Skeletal muscle tissue (tissue), 4 donors: ENCODE data around the gene CCDC60. TPM values are rescaled to one million over a fixed set of nuclear protein-coding genes. Genes with fewer than 3 reads are reported as not detected.

Experiments
- H3K27ac ChIP-seq: one replicate; pipeline ENCODE4 v1.7.0; 2013; ENCODE audit warnings: mild to moderate bottlenecking, low read depth, low read length, inconsistent platforms
- H3K27me3 ChIP-seq, 3 donors: one replicate each; pipeline ENCODE4 v1.7.0; 2013; ENCODE audit warnings: low read length in 3 of 3; ENCODE audit not compliant: control insufficient read depth in 3 of 3, insufficient read depth in 3 of 3
- H3K36me3 ChIP-seq, 3 donors: one replicate each; pipeline ENCODE4 v1.7.0; 2013; ENCODE audit warnings: low read length in 3 of 3; ENCODE audit not compliant: control insufficient read depth in 3 of 3, insufficient read depth in 3 of 3
- H3K4me1 ChIP-seq, 3 donors: one replicate each; pipeline ENCODE4 v1.7.0; 2013; ENCODE audit warnings: low read length in 3 of 3, mild to moderate bottlenecking in 3 of 3; ENCODE audit not compliant: control insufficient read depth in 3 of 3, insufficient read depth in 3 of 3
- H3K4me3 ChIP-seq, 3 donors: one replicate each; pipeline ENCODE4 v1.7.0; 2013; ENCODE audit warnings: low read length in 3 of 3
- H3K9ac ChIP-seq, 3 donors: one replicate each; pipeline ENCODE4 v1.7.0; 2013; ENCODE audit warnings: low read length in 3 of 3, mild to moderate bottlenecking in 3 of 3, moderate library complexity in 2 of 3, low read depth in 1 of 3
- H3K9me3 ChIP-seq, 3 donors: one replicate each; pipeline ENCODE4 v1.7.0; 2013; ENCODE audit warnings: low read length in 3 of 3; ENCODE audit not compliant: control insufficient read depth in 3 of 3
- total RNA-seq: library from RNA; depleted of rRNA; stranded (reverse); fragments of >200 nt; gene quantifications from one replicate; pipeline ENCODE4 v1.2.3, GENCODE V29; 2014
- donor health status: Osteomylitis.

CCDC60 gene
- total RNA-seq: not detected

DNA sequence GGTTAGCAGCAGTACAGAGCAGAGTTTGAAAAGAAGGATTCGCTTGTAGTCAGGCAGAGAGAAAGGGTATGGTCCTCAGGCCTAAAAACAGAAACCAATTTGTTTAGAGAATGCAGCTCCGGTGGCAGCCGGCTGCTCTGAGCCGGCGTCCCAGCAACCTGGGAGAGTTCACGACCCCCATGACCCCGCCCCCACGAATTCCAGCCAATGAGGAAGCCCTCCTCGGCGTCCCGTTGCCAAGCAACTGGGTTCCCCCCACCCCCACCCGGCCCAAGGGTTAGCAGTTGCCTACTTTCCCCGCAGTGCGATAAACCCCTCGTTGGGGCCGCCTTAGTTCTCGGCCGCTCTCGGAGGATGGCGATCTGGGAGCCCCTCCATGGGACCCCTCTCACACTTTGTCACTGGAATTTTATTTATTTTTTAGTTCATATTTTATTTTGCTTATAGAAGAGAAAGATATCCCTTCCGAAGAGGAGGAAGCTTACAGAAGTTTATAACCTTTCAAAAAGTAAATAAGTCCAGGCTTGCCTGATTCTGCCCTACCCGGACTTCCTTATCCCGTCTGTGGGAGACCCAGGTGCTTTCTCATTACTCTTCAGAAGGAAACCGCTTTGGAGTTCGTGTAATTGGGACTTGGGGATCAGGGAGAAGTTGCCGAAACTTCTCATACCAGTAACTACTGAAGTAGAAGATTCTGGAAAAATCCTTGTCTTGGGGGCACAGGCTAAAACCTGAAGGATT, at the start of gene CCDC60:
Gene CCDC60, plus strand, starts transcription at position 300 of the 741 bp plus-strand sequence. CDS start 448 bp downstream, outside the sequence.
- Histone ChIP-seq H3K27ac (no peak within 1 kb of the TSS), H3K9ac (no peak within 1 kb of the TSS), H3K9me3 (no peaks in the 10 kb centered on the region), H3K27me3 (peaks cover 15 to 24% (median 24%) of the 10 kb centered on the region in 3 donors), H3K4me3 (no peak within 1 kb of the TSS), H3K36me3 (no peaks in the 10 kb centered on the region), H3K4me1 (no peaks in the 10 kb centered on the region)

- Histone ChIP-seq H3K9me3 (peaks cover 0 to 3% (median 0%) of the 10 kb centered on the region in 3 donors), H3K9ac (no peak overlapping the region), H3K4me3 (no peak overlapping the region)
These were observed 46.0 kb upstream of the CCDC60 start for GRCh38 chr12:119288576-119288975.

DNA sequence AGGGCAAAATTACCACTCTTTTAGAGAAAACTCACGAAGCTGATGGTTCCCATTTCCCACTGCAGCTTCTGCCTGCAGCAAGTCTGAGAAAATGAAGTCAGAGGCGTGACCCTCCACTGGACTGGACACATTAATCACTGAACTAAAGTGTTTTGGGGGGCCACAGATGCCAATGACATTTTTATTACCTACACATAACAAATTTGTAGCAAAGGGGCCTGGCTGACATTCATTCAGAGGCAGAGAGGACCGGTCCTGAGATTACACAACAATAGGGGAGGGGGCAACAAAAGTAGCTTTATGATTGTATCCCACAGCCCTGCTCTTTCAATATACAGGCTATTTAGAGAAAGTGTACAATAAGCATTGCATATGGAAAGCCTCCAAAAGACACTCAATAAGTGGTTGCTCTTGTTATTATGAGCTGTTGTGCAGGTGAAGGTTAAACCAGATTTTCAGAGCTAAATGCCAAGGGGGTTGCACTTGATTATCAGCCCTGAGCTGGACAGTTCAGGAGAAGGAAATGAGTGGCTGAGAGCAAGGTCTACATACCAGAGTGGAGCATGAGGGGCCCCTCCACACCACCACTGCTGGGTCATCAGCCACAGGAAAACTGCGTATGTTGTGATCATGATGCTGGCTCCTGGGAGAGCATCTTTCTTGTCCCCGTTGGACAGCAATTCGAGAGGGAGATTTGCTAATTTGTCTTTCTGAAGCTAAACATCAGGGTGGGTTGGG, 41.5 kb upstream of the CCDC60 start:
- H3K27me3 ChIP-seq: peaks cover 26 to 32% (median 27%) of the 10 kb centered on the region in 3 donors
- H3K4me1 ChIP-seq: no peaks in the 10 kb centered on the region

More at GRCh38 chr12:119288576-119288975, 46.0 kb upstream of the CCDC60 start:
- H3K36me3 ChIP-seq: no peaks in the 10 kb centered on the region
- peaks cover 4 to 18% (median 10%) of the 10 kb centered on the region in 3 donors for H3K27me3 ChIP-seq
- H3K4me1 ChIP-seq: no peaks in the 10 kb centered on the region
- H3K27ac ChIP-seq: no peak overlapping the region

GRCh38 chr12:119294211-119294610, 40.3 kb upstream of the CCDC60 start:
- Histone ChIP-seq H3K4me1 (no peaks in the 10 kb centered on the region), H3K27me3 (peaks cover 19 to 25% (median 22%) of the 10 kb centered on the region in 3 donors), H3K36me3 (no peaks in the 10 kb centered on the region), H3K27ac (no peak overlapping the region), H3K9me3 (no peaks in the 10 kb centered on the region), H3K4me3 (no peak overlapping the region), H3K9ac (no peak overlapping the region)

More for the DNA sequence above, 41.5 kb upstream of the CCDC60 start:
- Histone ChIP-seq H3K36me3 (no peaks in the 10 kb centered on the region), H3K9ac (no peak overlapping the region), H3K4me3 (no peak overlapping the region), H3K27ac (no peak overlapping the region), H3K9me3 (no peaks in the 10 kb centered on the region)

DNA sequence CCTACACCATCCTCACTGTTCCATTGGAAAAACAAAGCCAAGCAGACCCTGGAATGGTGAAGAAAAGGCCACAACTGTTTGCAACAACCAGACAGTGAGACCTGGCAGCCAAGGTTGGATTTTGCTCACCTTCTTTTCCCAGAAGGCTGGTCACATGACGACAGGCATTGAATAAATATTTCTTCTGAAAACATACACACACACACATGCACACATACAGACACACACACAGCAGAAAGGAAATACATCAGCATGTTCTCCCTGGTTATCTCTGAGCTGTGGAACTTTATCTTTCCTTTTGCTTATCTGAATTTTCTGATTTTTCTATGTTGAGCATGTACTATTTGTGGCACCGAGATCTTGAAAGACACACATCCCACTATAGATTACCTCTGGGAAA, 38.0 kb upstream of the CCDC60 start:
- no peaks in the 10 kb centered on the region for H3K4me1 ChIP-seq
- H3K27ac ChIP-seq: no peak overlapping the region
- peaks cover 19 to 23% (median 21%) of the 10 kb centered on the region in 3 donors for H3K27me3 ChIP-seq
- H3K4me3 ChIP-seq: no peak overlapping the region
- H3K9me3 ChIP-seq: no peaks in the 10 kb centered on the region
- no peaks in the 10 kb centered on the region for H3K36me3 ChIP-seq
- no peak overlapping the region for H3K9ac ChIP-seq

DNA sequence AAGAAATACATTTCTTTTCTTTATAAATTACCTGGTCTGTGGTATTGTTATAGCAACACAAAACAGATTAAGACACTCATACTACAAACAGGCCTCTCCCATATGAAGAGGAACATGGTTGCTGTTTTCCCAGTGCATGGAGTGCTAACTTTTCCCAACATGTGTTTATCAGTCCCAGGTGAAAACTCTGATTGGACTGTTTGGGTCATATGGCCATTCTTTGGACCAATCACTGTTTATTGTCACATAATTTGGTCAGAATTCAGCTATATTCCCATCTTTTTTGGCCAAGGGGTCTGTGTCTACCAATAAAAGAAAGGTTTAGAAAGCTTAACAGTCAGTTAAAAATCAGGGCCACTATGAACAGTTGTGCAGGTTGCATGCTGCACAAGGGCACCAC, 35.4 kb upstream of the CCDC60 start:
- Histone ChIP-seq H3K4me1 (no peaks in the 10 kb centered on the region), H3K36me3 (no peaks in the 10 kb centered on the region), H3K9me3 (no peaks in the 10 kb centered on the region), H3K9ac (no peak overlapping the region), H3K4me3 (no peak overlapping the region), H3K27ac (no peak overlapping the region), H3K27me3 (peaks cover 17 to 23% (median 18%) of the 10 kb centered on the region in 3 donors)

DNA sequence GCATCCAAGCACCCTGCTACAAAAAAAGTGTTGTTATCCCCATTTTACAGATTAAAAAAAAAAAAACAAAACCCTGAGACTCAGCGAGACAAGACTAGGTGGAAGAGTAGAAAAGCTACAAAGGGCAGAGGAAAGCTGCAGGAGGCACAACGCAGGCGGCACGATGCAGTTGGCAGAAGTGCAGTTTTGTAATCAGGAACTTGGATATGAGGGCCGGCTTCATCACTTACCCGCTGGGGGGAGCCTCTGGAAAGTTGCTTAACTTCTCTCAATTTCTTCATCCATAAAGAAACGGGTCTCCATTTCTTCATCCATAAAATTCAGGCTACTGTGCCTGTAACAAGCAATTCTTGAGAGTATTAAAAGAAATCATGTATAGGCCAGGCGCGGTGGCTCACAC, 33.1 kb upstream of the CCDC60 start:
- H3K9ac ChIP-seq: no peak overlapping the region
- H3K27ac ChIP-seq: no peak overlapping the region
- H3K27me3 ChIP-seq: peaks cover 0 to 8% (median 5%) of the 10 kb centered on the region in 3 donors
- H3K4me3 ChIP-seq: no peak overlapping the region
- no peaks in the 10 kb centered on the region for H3K36me3 ChIP-seq
- H3K9me3 ChIP-seq: no peaks in the 10 kb centered on the region
- H3K4me1 ChIP-seq: no peaks in the 10 kb centered on the region

GRCh38 chr12:119302451-119303080, 32.0 kb upstream of the CCDC60 start:
- Histone ChIP-seq H3K4me3 (no peak overlapping the region), H3K9me3 (no peaks in the 10 kb centered on the region), H3K27me3 (peaks cover 0 to 5% (median 0%) of the 10 kb centered on the region in 3 donors), H3K9ac (no peak overlapping the region), H3K4me1 (no peaks in the 10 kb centered on the region), H3K36me3 (no peaks in the 10 kb centered on the region), H3K27ac (no peak overlapping the region)

- Histone ChIP-seq H3K27ac (no peak overlapping the region), H3K36me3 (no peaks in the 10 kb centered on the region), H3K4me1 (peaks cover 0 to 4% (median 0%) of the 10 kb centered on the region in 3 donors), H3K27me3 (peaks cover 0 to 5% (median 0%) of the 10 kb centered on the region in 3 donors), H3K4me3 (no peak overlapping the region), H3K9ac (no peak overlapping the region), H3K9me3 (no peaks in the 10 kb centered on the region)
These were observed 27.9 kb upstream of the CCDC60 start for GRCh38 chr12:119306593-119306992.
